GM03348 (cell line): ENCODE measurements around the gene RC3H2.

ENCODE experiments used
- DNase-seq: peaks from one replicate; pipeline ENCODE4 v3.0.0; 2012; ENCODE audit warnings: low spot score

The RC3H2 gene

GRCh38 chr9:122800066-122801060 lies 104.8 kb downstream of the RC3H2 start, which contains the start of gene OR1K1:
OR1K1 (plus strand) TSS chr9:122800123; CDS start chr9:122800123, 0 bp downstream.
- DNase-seq = no peak

GRCh38 chr9:122797316-122798063 lies 107.7 kb downstream of the RC3H2 start:
- DNase-seq = no peak
